Hepatocyte (in vitro differentiated cells): Measurements from ENCODE around the gene KRTAP4-16. TPM values are rescaled to one million over a fixed set of nuclear protein-coding genes. Genes with fewer than 3 reads are reported as not detected.
"Not testable (repeated sequence)": the region's sequence is repeated elsewhere in the genome, so short reads cannot be mapped to it uniquely, and the experiment has no call there.

ENCODE experiments used
- DNase-seq: peaks from one replicate; pipeline ENCODE4 v3.0.0-alpha.2; 2016; ENCODE audit warnings: low spot score
- H2AFZ ChIP-seq: fragments of 200-600 bp; sonication (generic); 2 replicates; pipeline ENCODE4 v1.6.0; 2016; ENCODE audit warnings: antibody characterized with exemption, mild to moderate bottlenecking
- H3K27ac ChIP-seq: fragments of 200-600 bp; sonication (generic); 2 replicates; pipeline ENCODE4 v1.5.1; 2016; ENCODE audit warnings: mild to moderate bottlenecking
- H3K27me3 ChIP-seq: fragments of 200-600 bp; sonication (generic); 2 replicates; pipeline ENCODE4 v1.6.1; 2016
- H3K36me3 ChIP-seq: fragments of 200-600 bp; sonication (generic); replicated peaks from 2 replicates; pipeline ENCODE4 v1.5.1; 2016; ENCODE audit warnings: low read depth; ENCODE audit not compliant: insufficient read depth
- H3K4me1 ChIP-seq: fragments of 200-600 bp; sonication (generic); 2 replicates; pipeline ENCODE4 v1.5.1; 2016; ENCODE audit warnings: mild to moderate bottlenecking, moderate library complexity; ENCODE audit not compliant: insufficient read depth
- H3K4me2 ChIP-seq: fragments of 200-600 bp; sonication (generic); 2 replicates; pipeline ENCODE4 v1.6.0; 2016
- H3K4me3 ChIP-seq: fragments of 200-600 bp; sonication (generic); 2 replicates; pipeline ENCODE4 v1.5.1; 2016; ENCODE audit warnings: mild to moderate bottlenecking
- H3K79me2 ChIP-seq: fragments of 200-600 bp; sonication (generic); 2 replicates; pipeline ENCODE4 v1.6.0; 2017; ENCODE audit warnings: mild to moderate bottlenecking
- H3K9me2 ChIP-seq: fragments of 200-600 bp; sonication (generic); replicated peaks from 2 replicates; pipeline ENCODE4 v1.6.0; 2017; ENCODE audit warnings: mild to moderate bottlenecking; ENCODE audit not compliant: insufficient read depth
- H3K9me3 ChIP-seq: fragments of 200-600 bp; sonication (generic); 2 replicates; pipeline ENCODE4 v1.5.1; 2016; ENCODE audit warnings: low read depth, mild to moderate bottlenecking
- H4K20me1 ChIP-seq: fragments of 200-600 bp; sonication (generic); 2 replicates; pipeline ENCODE4 v1.6.0; 2016; ENCODE audit warnings: mild to moderate bottlenecking; ENCODE audit not compliant: insufficient read depth, poor library complexity, severe bottlenecking
- CTCF ChIP-seq: fragments of 200-600 bp; sonication (generic); IDR thresholded peaks from 2 replicates; pipeline ENCODE4 v1.5.1; 2016; ENCODE audit warnings: antibody characterized with exemption, mild to moderate bottlenecking; ENCODE audit not compliant: poor library complexity
- EZH2 ChIP-seq: fragments of 200-600 bp; sonication (generic); IDR thresholded peaks from 2 replicates; pipeline ENCODE4 v1.6.1; 2016; ENCODE audit warnings: antibody characterized with exemption, mild to moderate bottlenecking, borderline replicate concordance
- EZH2phosphoT487 ChIP-seq: fragments of 200-600 bp; sonication (generic); IDR thresholded peaks from one replicate; pipeline ENCODE4 v1.6.1; 2018; ENCODE audit warnings: antibody characterized with exemption, mild to moderate bottlenecking, low read depth, moderate library complexity; ENCODE audit not compliant: unreplicated experiment, severe bottlenecking
- WGBS: methylation state at CpG from one replicate; pipeline ENCODE4 v1.1.6; 2016; ENCODE audit warnings: low lambda C conversion rate; ENCODE audit errors: missing lambda C conversion rate; 5-methylcytosine and 5-hydroxymethylcytosine counted together
- polyA plus RNA-seq: library from polyadenylated mRNA; unstranded; fragments of >200 nt; fragmentation: Nextera tagmentation; extraction: Ambion mirVana; gene quantifications from 2 replicates; pipeline ENCODE4 v1.2.1, GENCODE V29; 2016
- total RNA-seq: library from RNA; depleted of rRNA; stranded (reverse); fragments of >200 nt; gene quantifications from 2 replicates; pipeline ENCODE4 v1.2.3, GENCODE V29; 2014

The KRTAP4-16 gene
- total and polyA plus RNA-seq, 2 experiments from 2014 or later: not detected

- no peak overlapping the region for H3K4me3 ChIP-seq
- no peak for TF ChIP-seq EZH2
- TF ChIP-seq CTCF: no peak
- TF ChIP-seq EZH2phosphoT487: no peak
- H3K9me2 ChIP-seq: no peaks in the 10 kb centered on the region
- H3K36me3 ChIP-seq: no peaks in the 10 kb centered on the region
- no peaks in the 10 kb centered on the region for H4K20me1 ChIP-seq
- 96% methylated on average over 1 of the region's 1 CpG for WGBS
- no peaks in the 10 kb centered on the region for H3K4me1 ChIP-seq
- no peaks in the 10 kb centered on the region for H3K79me2 ChIP-seq
- H3K4me2 ChIP-seq: no peak overlapping the region
- H3K27me3 ChIP-seq: no peaks in the 10 kb centered on the region
- DNase-seq: no peak
- no peaks in the 10 kb centered on the region for H3K9me3 ChIP-seq
- no peak overlapping the region for H2AFZ ChIP-seq
- no peak overlapping the region for H3K27ac ChIP-seq
These were observed 37.7 kb downstream of the KRTAP4-16 start for GRCh38 chr17:41064301-41064700.

- no peak overlapping the region for H2AFZ ChIP-seq
- no peaks in the 10 kb centered on the region for H3K4me1 ChIP-seq
- no peak overlapping the region for H3K27ac ChIP-seq
- TF ChIP-seq CTCF (no peak), EZH2phosphoT487 (no peak), EZH2 (no peak)
- H3K9me2 ChIP-seq: no peaks in the 10 kb centered on the region
- H3K27me3 ChIP-seq: no peaks in the 10 kb centered on the region
- H3K4me3 ChIP-seq: no peak overlapping the region
- no peaks in the 10 kb centered on the region for H4K20me1 ChIP-seq
- no peak for DNase-seq
- no peaks in the 10 kb centered on the region for H3K79me2 ChIP-seq
- H3K9me3 ChIP-seq: no peaks in the 10 kb centered on the region
- WGBS: 79% methylated on average over 4 of the region's 4 CpGs
- no peaks in the 10 kb centered on the region for H3K36me3 ChIP-seq
- no peak overlapping the region for H3K4me2 ChIP-seq
These were observed 38.6 kb downstream of the KRTAP4-16 start for GRCh38 chr17:41063449-41063848.

- Histone ChIP-seq H3K27me3 (no peaks in the 10 kb centered on the region), H3K9me3 (no peaks in the 10 kb centered on the region), H4K20me1 (no peaks in the 10 kb centered on the region), H2AFZ (no peak overlapping the region), H3K27ac (peak overlapping the region; percentile 18), H3K79me2 (no peaks in the 10 kb centered on the region), H3K4me1 (no peaks in the 10 kb centered on the region), H3K36me3 (no peaks in the 10 kb centered on the region), H3K9me2 (no peaks in the 10 kb centered on the region), H3K4me2 (no peak overlapping the region), H3K4me3 (no peak overlapping the region)
- DNase-seq: no peak
- WGBS: 76% methylated on average over 1 of the region's 1 CpG
- TF ChIP-seq EZH2phosphoT487: no peak
- TF ChIP-seq CTCF: no peak
- TF ChIP-seq EZH2: no peak
These were observed 40.0 kb downstream of the KRTAP4-16 start for GRCh38 chr17:41061964-41062363.

GRCh38 chr17:41060052-41060604 lies 41.9 kb downstream of the KRTAP4-16 start, which contains the start of gene KRTAP2-3:
KRTAP2-3 (minus strand) TSS chr17:41060114; CDS start chr17:41060050, 64 bp downstream.
- Histone ChIP-seq H3K4me3 (no peak within 1 kb of the TSS), H3K79me2 (no peaks in the 10 kb centered on the region), H3K27me3 (no peaks in the 10 kb centered on the region), H3K9me2 (no peaks in the 10 kb centered on the region), H2AFZ (no peak within 1 kb of the TSS), H3K9me3 (no peaks in the 10 kb centered on the region), H4K20me1 (no peaks in the 10 kb centered on the region), H3K36me3 (no peaks in the 10 kb centered on the region), H3K27ac (no peak within 1 kb of the TSS), H3K4me1 (no peaks in the 10 kb centered on the region), H3K4me2 (no peak within 1 kb of the TSS)
- 74% methylated on average over 6 of the region's 6 CpGs for WGBS
- TF ChIP-seq CTCF (no peak), EZH2phosphoT487 (no peak)
- no peak for DNase-seq

- not testable (repeated sequence) for H3K4me3 ChIP-seq, H3K4me2 ChIP-seq, H3K79me2 ChIP-seq, H3K9me3 ChIP-seq, H3K27ac ChIP-seq, H3K9me2 ChIP-seq, H3K4me1 ChIP-seq, H4K20me1 ChIP-seq, H3K27me3 ChIP-seq, H3K36me3 ChIP-seq, H2AFZ ChIP-seq
- 67% methylated on average over 12 of the region's 31 CpGs for WGBS
- peak; percentile 28 for DNase-seq
These were observed 42.5 kb downstream of the KRTAP4-16 start for GRCh38 chr17:41059276-41060051.
